PC-3 (cell line): ENCODE measurements around the gene TMEM256. TPM values are rescaled to one million over a fixed set of nuclear protein-coding genes. Genes with fewer than 3 reads are reported as not detected.

Experiments used
- ATAC-seq: fragments of 200-7000 bp; cut with Tn5 transposase; 2 replicates; pipeline ENCODE4 v1.9.1; 2020; ENCODE audit warnings: mild to moderate bottlenecking, moderate library complexity
- BruUV-seq: library from RNA; stranded (reverse); fragments of 400-500 nt; replicated peaks from 2 replicates; lab custom pipeline; 2021; lab: Mats Ljungman, UMichigan
- CTCF ChIA-PET: fragments of 300-600 bp; sonication (Branson Sonifier 250); formaldehyde crosslinking; loops from one replicate; lab custom pipeline; 2022; ENCODE audit warnings: antibody characterized with exemption; lab: Charles Lee
- POLR2A ChIA-PET: fragments of 300-600 bp; sonication (Branson Sonifier 250); formaldehyde crosslinking; loops from one replicate; lab custom pipeline; 2022; ENCODE audit warnings: antibody characterized with exemption; ENCODE audit not compliant: unreplicated experiment; lab: Charles Lee
- DNase-seq: peaks from one replicate; pipeline ENCODE4 v3.0.0-alpha.2; 2015
- H2AFZ ChIP-seq: fragments of 300-600 bp; sonication (generic); 2 replicates; pipeline ENCODE4 v1.6.0; 2016; ENCODE audit warnings: antibody characterized with exemption, low read length
- H3F3A ChIP-seq: fragments of 300-600 bp; sonication (generic); one replicate; pipeline ENCODE4 v1.6.0; 2017; ENCODE audit warnings: antibody characterized with exemption, low read length, control low read depth, mild to moderate bottlenecking; ENCODE audit not compliant: unreplicated experiment
- H3K27ac ChIP-seq: fragments of 300-600 bp; sonication (generic); 2 replicates; pipeline ENCODE4 v1.5.1; 2016; ENCODE audit warnings: mild to moderate bottlenecking, low read length
- H3K27me3 ChIP-seq: fragments of 300-600 bp; sonication (generic); 2 replicates; pipeline ENCODE4 v1.6.1; 2016; ENCODE audit warnings: low read length, mixed read lengths
- H3K36me3 ChIP-seq: fragments of 300-600 bp; sonication (generic); 2 replicates; pipeline ENCODE4 v1.6.1; 2016; ENCODE audit warnings: low read depth, mixed run types, low read length, mixed read lengths
- H3K4me1 ChIP-seq: fragments of 300-600 bp; sonication (generic); 2 replicates; pipeline ENCODE4 v1.5.1; 2016; ENCODE audit warnings: low read length; ENCODE audit not compliant: insufficient read depth
- H3K4me2 ChIP-seq: fragments of 300-600 bp; sonication (generic); 2 replicates; pipeline ENCODE4 v1.6.0; 2016; ENCODE audit warnings: low read length
- H3K4me3 ChIP-seq: fragments of 300-600 bp; sonication (generic); 2 replicates; pipeline ENCODE4 v1.5.1; 2016; ENCODE audit warnings: mild to moderate bottlenecking, low read length, mixed read lengths
- H3K79me2 ChIP-seq: fragments of 300-600 bp; sonication (generic); 2 replicates; pipeline ENCODE4 v1.6.1; 2017; ENCODE audit warnings: low read length, mixed read lengths
- H3K9ac ChIP-seq: fragments of 300-600 bp; sonication (generic); 2 replicates; pipeline ENCODE4 v1.6.0; 2016; ENCODE audit warnings: mild to moderate bottlenecking, low read length
- H3K9me2 ChIP-seq: fragments of 300-600 bp; sonication (generic); replicated peaks from 2 replicates; pipeline ENCODE4 v1.6.1; 2016; ENCODE audit warnings: mixed run types, low read length, mixed read lengths
- H3K9me3 ChIP-seq: fragments of 300-600 bp; sonication (generic); 2 replicates; pipeline ENCODE4 v1.6.1; 2016; ENCODE audit warnings: low read length, mixed read lengths
- H4K20me1 ChIP-seq: fragments of 300-600 bp; sonication (generic); 2 replicates; pipeline ENCODE4 v1.6.1; 2016; ENCODE audit warnings: low read length, mixed read lengths
- EZH2 ChIP-seq: fragments of 300-600 bp; sonication (generic); IDR thresholded peaks from one replicate; pipeline ENCODE4 v1.6.1; 2017; ENCODE audit warnings: antibody characterized with exemption, mild to moderate bottlenecking, low read length; ENCODE audit not compliant: unreplicated experiment
- EZH2phosphoT487 ChIP-seq: fragments of 300-600 bp; sonication (generic); IDR thresholded peaks from 2 replicates; pipeline ENCODE4 v1.6.1; 2018; ENCODE audit warnings: mild to moderate bottlenecking, antibody characterized with exemption, low read length, borderline replicate concordance
- intact Hi-C: fragments of 100-400 bp; cut with micrococcal nuclease; formaldehyde crosslinking; loops from 2 replicates; pipeline ENCODE4 v1.9.0; 2023
- total RNA-seq: library from RNA; depleted of rRNA; stranded (reverse); fragments of >200 nt; gene quantifications from 2 replicates; pipeline ENCODE4 v1.2.3, GENCODE V29; 2014
- TF ChIP-seq, protein P1 (sequence below): fragments of 300-600 bp; sonication (generic); conservative IDR thresholded peaks from 2 replicates; pipeline ENCODE4 v1.5.1; 2017; ENCODE audit warnings: antibody characterized with exemption, low read depth, mild to moderate bottlenecking, low read length

The TMEM256 gene
- total RNA-seq, 1 experiment from 2014 or later, result 82.4 TPM

DNA sequence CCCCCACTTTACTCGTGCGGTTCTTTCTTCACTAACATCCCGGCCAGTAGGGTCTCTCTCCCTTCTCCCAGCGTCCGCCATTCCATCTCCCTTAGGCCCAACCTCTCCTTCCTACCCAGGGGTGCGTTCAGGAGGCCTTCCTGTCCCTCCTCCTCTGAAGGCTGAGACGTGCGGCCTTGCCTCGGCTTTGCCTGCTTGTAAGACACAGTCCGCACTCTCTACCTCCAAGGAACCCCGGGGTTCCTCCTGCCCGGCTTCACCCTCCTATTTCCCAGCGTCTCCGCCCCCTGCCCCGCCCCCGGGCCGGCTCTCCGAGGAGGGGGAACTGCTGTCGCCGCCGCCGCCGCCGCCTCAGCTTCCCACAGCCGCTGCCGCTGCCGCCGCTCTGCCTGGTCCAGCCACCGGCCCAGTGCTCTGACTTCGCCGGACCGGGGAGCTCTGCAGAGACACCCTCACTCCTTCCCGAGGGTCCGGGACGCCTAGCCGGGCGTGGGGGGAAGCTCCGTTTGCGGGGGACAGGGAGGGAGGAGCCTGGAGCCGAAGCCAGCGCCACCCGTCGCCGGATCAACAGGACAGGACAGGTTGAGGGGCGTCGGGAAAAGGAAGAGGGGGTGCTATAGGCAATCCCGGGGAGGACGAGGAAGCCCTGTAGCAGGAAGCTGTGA lies 34.2 kb upstream of the TMEM256 start:
- Histone ChIP-seq H3K4me2 (peak overlapping the region; percentile 85; the same call in 1 of the 2 replicates), H3K4me3 (no peak overlapping the region)
- POLR2A ChIA-PET, result no interaction called here

GRCh38 chr17:7437369-7437863 lies 33.5 kb upstream of the TMEM256 start:
- POLR2A ChIA-PET, result no interaction called here
- H3K9ac ChIP-seq, result peak overlapping the region; percentile 70; the same call in 1 of the 2 replicates

More for the DNA sequence above, 34.2 kb upstream of the TMEM256 start:
- H3F3A ChIP-seq, result no peaks in the 10 kb centered on the region
- DNase-seq, result no peak
- no TSS peak for BruUV-seq
- CTCF ChIA-PET, result no interaction called here
- H3K9me3 ChIP-seq, result no peaks in the 10 kb centered on the region
- no peak for ATAC-seq
- no peaks in the 10 kb centered on the region for H3K9me2 ChIP-seq
- no peak overlapping the region for H2AFZ ChIP-seq
- no peak overlapping the region for H3K27ac ChIP-seq
- no peaks in the 10 kb centered on the region for H4K20me1 ChIP-seq
- H3K27me3 ChIP-seq, result no peaks in the 10 kb centered on the region
- intact Hi-C loops, result loop anchor here (5.0 kb wide), 2 partner anchors 86 to 249 kb away; partner anchors contain the start of genes KCTD11, TP53 and WRAP53
- H3K36me3 ChIP-seq, result no peaks in the 10 kb centered on the region
- H3K79me2 ChIP-seq, result 0 out of 2 replicates have a peak, but pooled peaks cover 5% of the 10 kb centered on the region
- H3K9ac ChIP-seq, result no peak overlapping the region
- TF ChIP-seq, protein P1, sequence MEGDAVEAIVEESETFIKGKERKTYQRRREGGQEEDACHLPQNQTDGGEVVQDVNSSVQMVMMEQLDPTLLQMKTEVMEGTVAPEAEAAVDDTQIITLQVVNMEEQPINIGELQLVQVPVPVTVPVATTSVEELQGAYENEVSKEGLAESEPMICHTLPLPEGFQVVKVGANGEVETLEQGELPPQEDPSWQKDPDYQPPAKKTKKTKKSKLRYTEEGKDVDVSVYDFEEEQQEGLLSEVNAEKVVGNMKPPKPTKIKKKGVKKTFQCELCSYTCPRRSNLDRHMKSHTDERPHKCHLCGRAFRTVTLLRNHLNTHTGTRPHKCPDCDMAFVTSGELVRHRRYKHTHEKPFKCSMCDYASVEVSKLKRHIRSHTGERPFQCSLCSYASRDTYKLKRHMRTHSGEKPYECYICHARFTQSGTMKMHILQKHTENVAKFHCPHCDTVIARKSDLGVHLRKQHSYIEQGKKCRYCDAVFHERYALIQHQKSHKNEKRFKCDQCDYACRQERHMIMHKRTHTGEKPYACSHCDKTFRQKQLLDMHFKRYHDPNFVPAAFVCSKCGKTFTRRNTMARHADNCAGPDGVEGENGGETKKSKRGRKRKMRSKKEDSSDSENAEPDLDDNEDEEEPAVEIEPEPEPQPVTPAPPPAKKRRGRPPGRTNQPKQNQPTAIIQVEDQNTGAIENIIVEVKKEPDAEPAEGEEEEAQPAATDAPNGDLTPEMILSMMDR, result no peak
- TF ChIP-seq EZH2 (no peak), EZH2phosphoT487 (no peak)
- H3K4me1 ChIP-seq, result peaks cover 4% of the 10 kb centered on the region; the same call in 1 of the 2 replicates

More at GRCh38 chr17:7437369-7437863, 33.5 kb upstream of the TMEM256 start:
- CTCF ChIA-PET, result interaction anchor here (0.6 to 1.7 kb wide), 5 partner anchors 34 to 179 kb away, joined by 3 to 9 read pairs (median 6); partner anchors contain the start of gene TMEM256
- Histone ChIP-seq H3K4me3 (peak overlapping the region; percentile 71), H4K20me1 (no peaks in the 10 kb centered on the region), H3K27me3 (no peaks in the 10 kb centered on the region), H3K36me3 (no peaks in the 10 kb centered on the region), H2AFZ (peak overlapping the region; percentile 57; the same call in 1 of the 2 replicates), H3K79me2 (0 out of 2 replicates have a peak, but pooled peaks cover 5% of the 10 kb centered on the region), H3F3A (no peaks in the 10 kb centered on the region), H3K4me2 (peak overlapping the region; percentile 85), H3K4me1 (peaks cover 4% of the 10 kb centered on the region; the same call in 1 of the 2 replicates), H3K9me3 (no peaks in the 10 kb centered on the region), H3K9me2 (no peaks in the 10 kb centered on the region), H3K27ac (no peak overlapping the region)
- ATAC-seq (no peak), DNase-seq (no peak)
- BruUV-seq, result no TSS peak
- no peak for TF ChIP-seq EZH2phosphoT487
- TF ChIP-seq, protein P1, result no peak
- no peak for TF ChIP-seq EZH2
- intact Hi-C loops, result loop anchor here (5.0 kb wide), 2 partner anchors 85 to 250 kb away; partner anchors contain the start of genes KCTD11, TP53 and WRAP53
